ENCODE data around the gene PLAGL2. TPM values are rescaled to one million over a fixed set of nuclear protein-coding genes. Genes with fewer than 3 reads are reported as not detected.

PLAGL2 gene
- total and polyA plus RNA-seq, 9 of the 15 experiments (the other 6 are each of a cell fraction or from before 2014, with no cell fraction given) = 3.1 to 24.3 (median 6.4) TPM

- POLR2A ChIA-PET = no interaction called here
- Histone ChIP-seq H3K9ac (ENCODE audit: insufficient read depth in 1 of 2, low read depth in 2 of 2, low read length in 2 of 2) (no peak overlapping the region), H4K20me1 (replicated peaks; ENCODE audit: control insufficient read depth, insufficient read depth, low read length) (no peaks in the 10 kb centered on the region; the same call in 1 of the 2 replicates), H3K79me2 (ENCODE audit: control insufficient read depth, insufficient read depth, low read length) (no peaks in the 10 kb centered on the region), H2AFZ (ENCODE audit: low read depth, low read length) (no peak overlapping the region), H3K4me3 (no peak overlapping the region), H3K27me3 (ENCODE audit: control insufficient read depth in 2 of 2, insufficient read depth in 2 of 2, low read length in 2 of 2) (no peaks in the 10 kb centered on the region), H3K36me3 (ENCODE audit: control insufficient read depth, insufficient read depth, low read length) (peaks cover 79% of the 10 kb centered on the region), H3K27ac (ENCODE audit: extremely low read depth, low read depth, low read length) (no peak overlapping the region), H3K9me1 (ENCODE audit: control insufficient read depth, insufficient read depth, low read length) (peaks cover 3% of the 10 kb centered on the region), H3K4me1 (replicated peaks in 1 of 2; ENCODE audit: control insufficient read depth in 2 of 2, insufficient read depth in 2 of 2, low read length in 2 of 2) (peaks cover 9 to 14% of the 10 kb centered on the region in 2 experiments), H3K9me3 (replicated peaks; ENCODE audit: control insufficient read depth, insufficient read depth, low read depth, low read length) (no peaks in the 10 kb centered on the region), H3K4me2 (ENCODE audit: insufficient read depth, low read length) (no peak overlapping the region)
- in situ Hi-C loops (cut with MboI) = loop anchor here (25.0 kb wide), 1 partner anchor 507 kb away; the partner anchor contains the start of gene C20orf203
- DNase-seq (ENCODE audit: extremely low read depth in 1 of 4, low spot score in 3 of 4) (peak in 3 of 4 experiments; percentile 32 to 63 (median 41)), FAIRE-seq (peak; percentile 71), ATAC-seq (peak; percentile 79)
- BruUV-seq (replicated peaks) = no TSS peak
- intact Hi-C loops (cut with micrococcal nuclease) = loop anchor here (5.0 to 10.0 kb wide), 2 partner anchors 282 to 500 kb away; no protein-coding TSS in a partner anchor
- 52% methylated on average over 8 of the region's 11 CpGs for WGBS (ENCODE audit: insufficient coverage, low coverage, missing lambda C conversion rate)
- CTCF ChIA-PET (ENCODE audit: low intra/inter-chr PET ratio) = interaction anchor here (0.6 to 1.1 kb wide), 4 partner anchors 52 to 497 kb away, joined by 3 to 7 read pairs (median 4); partner anchors contain the start of genes PLAGL2 and POFUT1
- TF ChIP-seq, protein P1, sequence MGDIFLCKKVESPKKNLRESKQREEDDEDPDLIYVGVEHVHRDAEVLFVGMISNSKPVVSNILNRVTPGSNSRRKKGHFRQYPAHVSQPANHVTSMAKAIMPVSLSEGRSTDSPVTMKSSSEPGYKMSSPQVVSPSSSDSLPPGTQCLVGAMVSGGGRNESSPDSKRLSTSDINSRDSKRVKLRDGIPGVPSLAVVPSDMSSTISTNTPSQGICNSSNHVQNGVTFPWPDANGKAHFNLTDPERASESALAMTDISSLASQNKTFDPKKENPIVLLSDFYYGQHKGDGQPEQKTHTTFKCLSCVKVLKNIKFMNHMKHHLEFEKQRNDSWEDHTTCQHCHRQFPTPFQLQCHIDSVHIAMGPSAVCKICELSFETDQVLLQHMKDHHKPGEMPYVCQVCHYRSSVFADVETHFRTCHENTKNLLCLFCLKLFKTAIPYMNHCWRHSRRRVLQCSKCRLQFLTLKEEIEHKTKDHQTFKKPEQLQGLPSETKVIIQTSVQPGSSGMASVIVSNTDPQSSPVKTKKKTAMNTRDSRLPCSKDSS (IDR thresholded peaks at IDR 0.05; ENCODE audit: low read depth, partially characterized antibody) = no peak
- TF ChIP-seq GABPA (tag; conservative IDR thresholded peaks at IDR 0.05; ENCODE audit: low read depth) (peak; percentile 57), ZNF766 (CRISPR knock-in tag; conservative IDR thresholded peaks at IDR 0.05) (0 out of 2 replicates have a peak, but pooled peaks have one; percentile 23), ETS2 (tag; IDR thresholded peaks at IDR 0.05; ENCODE audit: borderline replicate concordance, poor library complexity, severe bottlenecking) (no peak), SMC3 (conservative IDR thresholded peaks at IDR 0.05; ENCODE audit: insufficient read depth, low read depth, low read length) (peak; percentile 35; the same call in 1 of the 2 replicates), STAG1 (CRISPR knock-in tag; IDR thresholded peaks at IDR 0.05; ENCODE audit: borderline replicate concordance) (peak; percentile 58; the same call in 1 of the 2 replicates)
- TF ChIP-seq, protein P2, sequence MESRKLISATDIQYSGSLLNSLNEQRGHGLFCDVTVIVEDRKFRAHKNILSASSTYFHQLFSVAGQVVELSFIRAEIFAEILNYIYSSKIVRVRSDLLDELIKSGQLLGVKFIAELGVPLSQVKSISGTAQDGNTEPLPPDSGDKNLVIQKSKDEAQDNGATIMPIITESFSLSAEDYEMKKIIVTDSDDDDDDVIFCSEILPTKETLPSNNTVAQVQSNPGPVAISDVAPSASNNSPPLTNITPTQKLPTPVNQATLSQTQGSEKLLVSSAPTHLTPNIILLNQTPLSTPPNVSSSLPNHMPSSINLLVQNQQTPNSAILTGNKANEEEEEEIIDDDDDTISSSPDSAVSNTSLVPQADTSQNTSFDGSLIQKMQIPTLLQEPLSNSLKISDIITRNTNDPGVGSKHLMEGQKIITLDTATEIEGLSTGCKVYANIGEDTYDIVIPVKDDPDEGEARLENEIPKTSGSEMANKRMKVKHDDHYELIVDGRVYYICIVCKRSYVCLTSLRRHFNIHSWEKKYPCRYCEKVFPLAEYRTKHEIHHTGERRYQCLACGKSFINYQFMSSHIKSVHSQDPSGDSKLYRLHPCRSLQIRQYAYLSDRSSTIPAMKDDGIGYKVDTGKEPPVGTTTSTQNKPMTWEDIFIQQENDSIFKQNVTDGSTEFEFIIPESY (CRISPR knock-in tag; IDR thresholded peaks at IDR 0.05) = peak; percentile 93
Observed at GRCh38 chr20:32155017-32155981, 52.2 kb downstream of the PLAGL2 start.
